Stomach smooth muscle (tissue), 2 donors: ENCODE data around the gene LIPC.
A peak's percentile ranks its signal among the peaks of the same experiment; 100 is the strongest.

Experiments used
- H3K27ac ChIP-seq: one replicate; pipeline ENCODE4 v1.7.0; 2013; ENCODE audit warnings: mild to moderate bottlenecking, low read length, inconsistent platforms
- H3K27me3 ChIP-seq, 2 donors: one replicate each; pipeline ENCODE4 v1.7.0; 2013; ENCODE audit warnings: low read length in 2 of 2; ENCODE audit not compliant: insufficient read depth in 2 of 2, control insufficient read depth in 1 of 2
- H3K36me3 ChIP-seq, 2 donors: one replicate each; pipeline ENCODE4 v1.7.0; 2013; ENCODE audit warnings: low read length in 2 of 2; ENCODE audit not compliant: control insufficient read depth in 2 of 2, insufficient read depth in 2 of 2
- H3K4me1 ChIP-seq: one replicate; pipeline ENCODE4 v1.7.0; 2013; ENCODE audit warnings: low read length; ENCODE audit not compliant: control insufficient read depth, insufficient read depth
- H3K4me3 ChIP-seq, 2 donors: one replicate each; pipeline ENCODE4 v1.7.0; 2013; ENCODE audit warnings: low read length in 2 of 2
- H3K9ac ChIP-seq, 2 donors: one replicate each; pipeline ENCODE4 v1.7.0; 2013; ENCODE audit warnings: low read length in 2 of 2, mild to moderate bottlenecking in 1 of 2
- H3K9me3 ChIP-seq, 2 donors: one replicate each; pipeline ENCODE4 v1.7.0; 2013; ENCODE audit warnings: low read length in 2 of 2; ENCODE audit not compliant: control insufficient read depth in 2 of 2
- donor health status: healthy.
- donor health status: Pancreatic carcinoma.

Gene LIPC

GRCh38 chr15:58549013-58549784 lies 117.4 kb downstream of the LIPC start:
- H3K4me1 ChIP-seq = peaks cover 29% of the 10 kb centered on the region
- peak overlapping the region in 1 of 2 donors; percentile 21 for H3K9ac ChIP-seq
- peak overlapping the region in 1 of 2 donors; percentile 17 for H3K4me3 ChIP-seq
- H3K27ac ChIP-seq = peak overlapping the region; percentile 31
- no peaks in the 10 kb centered on the region for H3K27me3 ChIP-seq
- H3K36me3 ChIP-seq = no peaks in the 10 kb centered on the region
- H3K9me3 ChIP-seq = no peaks in the 10 kb centered on the region

GRCh38 chr15:58549785-58550074 lies 117.9 kb downstream of the LIPC start:
- H3K9ac ChIP-seq = no peak overlapping the region
- H3K27ac ChIP-seq = peak overlapping the region; percentile 31
- H3K27me3 ChIP-seq = no peaks in the 10 kb centered on the region
- peaks cover 29% of the 10 kb centered on the region for H3K4me1 ChIP-seq
- H3K36me3 ChIP-seq = no peaks in the 10 kb centered on the region
- no peaks in the 10 kb centered on the region for H3K9me3 ChIP-seq
- H3K4me3 ChIP-seq = peak overlapping the region in 1 of 2 donors; percentile 8

- H3K9me3 ChIP-seq = no peaks in the 10 kb centered on the region
- H3K36me3 ChIP-seq = no peaks in the 10 kb centered on the region
- H3K9ac ChIP-seq = no peak overlapping the region
- H3K27me3 ChIP-seq = no peaks in the 10 kb centered on the region
- peaks cover 29% of the 10 kb centered on the region for H3K4me1 ChIP-seq
- no peak overlapping the region for H3K27ac ChIP-seq
- no peak overlapping the region for H3K4me3 ChIP-seq
These were observed 119.4 kb downstream of the LIPC start for GRCh38 chr15:58551084-58551763.

DNA sequence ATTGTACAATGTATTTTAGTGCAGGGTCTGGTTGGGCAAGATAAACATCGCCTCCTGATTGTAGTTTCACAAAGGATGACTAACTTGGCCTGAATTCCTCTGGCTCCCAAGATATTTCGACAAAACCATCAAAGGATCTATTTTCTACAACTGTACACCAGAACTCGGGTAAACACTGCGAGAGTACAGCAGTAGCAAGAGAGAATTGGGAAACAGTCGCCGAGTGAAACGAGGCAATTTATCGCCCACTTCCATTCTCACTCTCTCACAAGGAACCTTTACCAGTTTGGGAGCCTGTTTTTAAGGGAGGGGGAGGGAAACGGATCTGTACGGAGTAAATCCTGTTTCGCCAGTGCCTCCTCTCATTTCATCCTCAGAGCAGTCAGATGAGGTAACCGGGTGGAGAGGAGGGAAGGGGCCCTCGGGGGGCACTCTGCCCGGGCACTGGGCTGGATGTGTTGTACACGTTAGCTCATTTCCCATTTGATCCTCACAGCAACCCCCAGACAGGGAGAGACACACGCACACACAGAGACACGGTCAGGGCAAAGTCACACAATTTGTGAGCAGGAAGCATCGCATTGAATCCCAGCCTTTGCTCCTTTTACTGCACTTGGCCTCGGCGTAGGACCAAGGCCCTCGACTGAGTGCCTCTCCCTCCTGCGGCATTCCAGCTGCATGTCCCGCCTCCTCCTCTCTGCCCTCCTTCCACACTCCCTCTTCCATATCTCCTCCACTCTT lies 120.1 kb downstream of the LIPC start:
- Histone ChIP-seq H3K27me3 (no peaks in the 10 kb centered on the region), H3K27ac (no peak overlapping the region), H3K4me1 (peaks cover 29% of the 10 kb centered on the region), H3K36me3 (no peaks in the 10 kb centered on the region), H3K4me3 (peak overlapping the region in 1 of 2 donors; percentile 47), H3K9me3 (no peaks in the 10 kb centered on the region), H3K9ac (peak overlapping the region in 1 of 2 donors; percentile 29)

- no peak overlapping the region for H3K9ac ChIP-seq
- peak overlapping the region in 1 of 2 donors; percentile 47 for H3K4me3 ChIP-seq
- no peak overlapping the region for H3K27ac ChIP-seq
These were observed 120.9 kb downstream of the LIPC start for GRCh38 chr15:58552505-58553364.

DNA sequence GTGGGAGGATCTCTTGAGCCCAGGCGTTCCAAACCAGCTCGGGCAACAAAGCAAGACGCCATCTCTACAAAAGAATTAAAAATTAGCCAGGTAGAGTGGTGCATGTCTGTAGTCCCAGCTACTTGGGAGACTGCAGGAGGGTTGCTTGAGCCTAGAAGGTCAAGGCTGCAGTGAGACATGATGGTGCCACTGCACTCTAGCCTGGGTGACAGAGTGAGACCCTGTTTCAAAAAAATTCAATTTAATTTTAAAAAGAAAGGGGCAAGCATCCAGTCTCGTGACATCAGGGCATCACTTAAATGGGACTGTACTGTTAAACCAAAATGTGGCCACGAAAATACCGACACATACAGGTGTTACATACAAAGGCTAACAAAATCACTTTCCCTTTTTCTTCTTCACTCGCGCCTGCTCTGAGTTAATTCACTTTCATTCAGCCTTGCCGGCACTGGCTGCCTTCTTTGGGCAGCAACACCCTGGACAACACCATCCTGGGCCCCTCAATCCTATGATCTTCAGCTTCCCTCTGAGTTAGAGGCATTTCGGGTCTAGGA lies 121.7 kb downstream of the LIPC start:
- Histone ChIP-seq H3K9me3 (no peaks in the 10 kb centered on the region), H3K4me1 (peaks cover 21% of the 10 kb centered on the region), H3K4me3 (no peak overlapping the region), H3K9ac (no peak overlapping the region), H3K27me3 (no peaks in the 10 kb centered on the region), H3K36me3 (no peaks in the 10 kb centered on the region), H3K27ac (no peak overlapping the region)

More at GRCh38 chr15:58552505-58553364, 120.9 kb downstream of the LIPC start:
- no peaks in the 10 kb centered on the region for H3K27me3 ChIP-seq
- H3K9me3 ChIP-seq = no peaks in the 10 kb centered on the region
- H3K4me1 ChIP-seq = peaks cover 24% of the 10 kb centered on the region
- H3K36me3 ChIP-seq = no peaks in the 10 kb centered on the region

DNA sequence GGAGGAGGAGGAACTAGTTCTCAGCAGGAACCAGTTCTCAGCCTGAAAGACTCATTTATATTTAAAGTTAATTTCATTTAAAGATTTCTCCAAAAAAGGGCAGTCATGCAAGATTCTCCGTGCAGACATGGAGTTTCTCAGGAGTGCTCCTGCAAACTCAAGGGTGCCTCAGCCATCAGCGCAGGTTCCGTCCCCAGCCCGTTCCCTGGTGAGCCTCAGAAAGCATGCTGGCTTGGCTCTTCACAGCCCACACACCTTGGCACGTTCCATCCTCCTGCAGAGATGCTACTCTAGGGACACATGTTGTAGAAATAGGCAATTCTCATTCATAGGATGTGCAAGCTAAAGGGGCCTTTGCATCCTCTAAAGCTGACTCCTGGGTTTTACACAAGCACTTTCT lies 123.0 kb downstream of the LIPC start:
- peaks cover 10% of the 10 kb centered on the region for H3K4me1 ChIP-seq
- H3K36me3 ChIP-seq = no peaks in the 10 kb centered on the region
- no peak overlapping the region for H3K4me3 ChIP-seq
- H3K27me3 ChIP-seq = no peaks in the 10 kb centered on the region
- no peak overlapping the region for H3K27ac ChIP-seq
- no peaks in the 10 kb centered on the region for H3K9me3 ChIP-seq
- H3K9ac ChIP-seq = no peak overlapping the region

DNA sequence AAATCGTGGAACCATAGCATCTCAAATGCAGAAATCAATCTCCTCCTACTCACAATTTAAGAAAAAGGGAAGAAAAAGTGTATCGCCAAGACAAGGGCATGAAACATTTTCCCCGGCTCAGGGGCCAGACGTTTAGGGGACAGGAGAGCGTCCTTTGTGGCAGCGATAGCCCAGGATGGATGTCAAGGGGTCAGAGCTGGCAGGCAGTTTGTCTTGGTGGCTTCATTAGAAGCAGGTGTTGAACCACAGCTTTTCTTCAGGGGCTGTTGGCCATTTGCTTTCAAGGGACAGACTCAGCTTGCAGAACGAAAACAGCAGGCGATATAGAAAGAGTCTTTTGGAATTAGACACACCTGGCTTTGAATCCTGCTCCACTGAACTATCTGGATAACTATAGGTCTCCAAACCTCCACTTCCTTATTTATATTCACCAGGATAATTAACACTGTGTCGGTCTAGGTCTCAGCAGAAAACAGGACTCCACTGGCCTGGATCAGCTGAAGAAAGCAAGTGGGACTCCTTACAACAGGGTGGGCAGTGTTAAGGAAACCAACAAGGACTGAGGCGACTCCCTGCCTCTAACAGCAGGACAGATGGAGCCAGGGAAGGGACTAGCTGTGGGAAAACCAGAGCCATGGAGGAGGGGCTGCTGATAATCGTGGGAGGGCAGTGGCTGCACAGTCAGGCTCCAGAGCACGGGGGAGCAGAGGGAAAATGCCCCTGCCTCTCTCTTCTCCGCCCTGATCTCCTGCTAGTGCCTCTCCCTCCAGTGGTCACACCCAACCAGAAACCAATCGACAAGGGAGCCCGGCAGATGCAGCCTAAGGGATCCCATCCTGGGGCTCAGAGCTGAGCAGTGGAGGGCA lies 123.6 kb downstream of the LIPC start:
- no peaks in the 10 kb centered on the region for H3K9me3 ChIP-seq
- no peaks in the 10 kb centered on the region for H3K36me3 ChIP-seq
- peaks cover 3% of the 10 kb centered on the region for H3K4me1 ChIP-seq
- no peak overlapping the region for H3K9ac ChIP-seq
- no peak overlapping the region for H3K27ac ChIP-seq
- no peaks in the 10 kb centered on the region for H3K27me3 ChIP-seq
- no peak overlapping the region for H3K4me3 ChIP-seq

DNA sequence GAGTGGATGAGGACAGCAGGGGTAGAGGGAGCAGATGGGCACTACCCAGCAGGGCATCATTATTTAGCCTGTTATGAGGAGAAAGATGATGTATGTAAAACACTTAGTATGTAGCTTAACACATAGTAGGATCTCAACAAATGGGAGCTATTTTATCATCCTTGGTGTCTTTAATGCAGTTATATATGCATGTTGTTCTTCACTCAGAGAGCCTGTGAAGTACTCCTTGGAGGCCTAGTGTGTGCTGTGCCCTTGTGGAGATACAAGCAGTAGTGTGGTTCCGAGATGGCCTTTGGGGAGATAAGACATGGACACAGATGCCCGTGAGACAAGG lies 124.2 kb downstream of the LIPC start:
- H3K9me3 ChIP-seq = no peaks in the 10 kb centered on the region
- no peak overlapping the region for H3K9ac ChIP-seq
- H3K36me3 ChIP-seq = no peaks in the 10 kb centered on the region
- no peak overlapping the region for H3K27ac ChIP-seq
- H3K27me3 ChIP-seq = no peaks in the 10 kb centered on the region
- no peak overlapping the region for H3K4me3 ChIP-seq
- peaks cover 3% of the 10 kb centered on the region for H3K4me1 ChIP-seq
